GM18520 (cell line): ENCODE data around the gene GGPS1.
"Not testable (repeated sequence)": the region's sequence is repeated elsewhere in the genome, so short reads cannot be mapped to it uniquely, and the experiment has no call there.

ENCODE experiments used
- ATAC-seq: cut with Tn5 transposase; IDR thresholded peaks from one replicate; pipeline ENCODE4 v1.9.1; 2021; ENCODE audit not compliant: unreplicated experiment

Gene GGPS1

GRCh38 chr1:235328271-235329138, at the start of gene GGPS1:
TSS of gene GGPS1 (plus strand) at chr1:235328570. CDS start at chr1:235335265, 6,695 bp downstream.
- peak; percentile 73 for ATAC-seq

GRCh38 chr1:235278915-235279292, 49.5 kb upstream of the GGPS1 start:
- ATAC-seq = no peak

- ATAC-seq = no peak
These were observed 48.7 kb upstream of the GGPS1 start for GRCh38 chr1:235279694-235280093.

DNA sequence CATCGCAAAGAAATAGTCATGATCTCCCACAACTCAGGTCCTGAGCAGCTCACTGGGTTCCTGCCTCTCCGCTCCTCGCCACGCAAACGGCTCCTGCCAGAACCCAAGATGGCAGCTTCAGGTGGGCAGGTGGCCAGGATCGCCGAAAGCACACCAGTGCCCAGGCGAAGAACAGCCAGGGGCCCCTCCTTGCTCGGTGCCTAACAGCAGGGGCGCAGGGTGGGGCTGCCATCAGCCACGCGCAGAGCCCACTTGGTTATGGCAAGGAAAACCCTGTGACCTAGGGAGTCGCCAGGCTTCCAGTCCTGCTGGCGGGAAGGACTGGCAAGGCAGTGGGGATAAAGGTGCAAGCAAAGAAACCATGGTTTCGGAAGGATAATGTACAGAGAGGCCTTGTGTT, 47.9 kb upstream of the GGPS1 start:
- no peak for ATAC-seq

DNA sequence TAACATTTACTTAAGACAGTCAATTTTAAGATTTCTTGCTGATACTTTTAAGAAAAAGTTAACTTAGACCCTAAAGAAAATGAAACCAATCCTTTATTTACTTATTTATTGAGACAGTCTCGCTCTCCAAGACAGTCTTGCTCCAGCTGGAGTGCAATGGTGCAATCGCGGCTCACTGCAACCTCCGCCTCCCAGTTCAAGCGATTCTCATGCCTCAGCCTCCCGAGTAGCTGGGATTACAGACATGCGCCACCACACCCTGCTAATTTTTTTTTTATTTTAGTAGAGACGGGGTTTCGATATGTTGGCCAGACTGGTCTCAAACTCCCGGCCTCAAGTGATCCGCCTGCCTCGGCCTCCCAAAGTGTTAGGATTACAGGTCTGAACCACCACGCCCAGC, 44.7 kb upstream of the GGPS1 start:
- not testable (repeated sequence) for ATAC-seq

DNA sequence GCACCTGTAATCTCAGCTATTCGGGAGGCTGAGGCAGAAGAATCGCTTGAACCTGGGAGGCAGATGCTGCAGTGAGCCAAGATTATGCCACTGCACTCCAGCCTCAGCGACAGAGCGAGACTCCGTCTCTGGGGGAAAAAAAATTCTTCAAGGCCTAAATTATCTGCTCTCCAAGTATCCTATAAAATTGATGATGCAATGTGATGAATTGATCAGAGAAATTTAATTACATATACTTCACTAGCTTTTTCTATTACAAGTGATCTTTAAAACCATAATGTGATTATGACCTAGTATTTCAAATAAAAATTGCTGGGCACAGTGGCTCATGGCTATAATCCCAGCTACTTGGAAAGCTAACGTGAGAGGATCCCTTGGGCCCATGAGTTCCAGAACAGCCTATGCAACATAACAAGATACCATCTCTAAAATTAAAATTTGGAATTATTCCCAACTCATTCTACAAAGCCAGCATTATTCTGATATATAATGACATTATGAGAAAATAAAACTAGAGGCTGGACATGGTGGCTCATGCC, 44.1 kb upstream of the GGPS1 start:
- ATAC-seq = no peak

GRCh38 chr1:235286667-235287066, 41.7 kb upstream of the GGPS1 start:
- no peak for ATAC-seq

DNA sequence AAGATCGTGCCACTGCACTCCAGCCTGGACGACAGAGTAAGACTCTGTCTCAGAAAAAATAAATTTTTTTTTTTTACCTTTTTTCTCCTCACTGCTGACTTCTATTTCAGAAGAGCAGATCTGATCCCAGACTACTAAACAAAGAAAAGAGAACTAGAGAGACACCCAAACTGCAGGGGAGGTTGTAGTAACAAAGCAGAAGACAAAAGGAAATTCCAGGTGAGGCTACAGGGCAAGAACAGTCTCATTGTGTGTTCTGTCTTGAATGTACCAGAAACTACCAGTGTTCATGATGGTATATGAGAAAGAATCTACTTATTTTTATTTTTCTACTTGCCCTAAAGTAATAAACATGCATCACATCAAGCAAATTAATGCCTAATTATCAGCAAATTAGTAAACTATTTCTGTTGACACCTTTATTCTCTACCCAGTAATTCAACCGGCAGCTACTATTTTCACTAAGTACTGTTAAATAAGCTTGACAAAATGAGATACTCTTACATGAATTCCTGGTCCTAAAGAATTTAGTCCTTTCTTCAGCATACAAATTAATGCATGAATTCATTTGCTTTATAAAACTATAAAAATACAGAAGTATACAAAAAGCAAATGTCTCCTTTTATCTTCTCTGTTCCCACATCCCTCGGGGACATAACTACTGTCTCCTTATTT, 41.0 kb upstream of the GGPS1 start:
- no peak for ATAC-seq

- no peak for ATAC-seq
These were observed 38.3 kb upstream of the GGPS1 start for GRCh38 chr1:235289859-235290739.

DNA sequence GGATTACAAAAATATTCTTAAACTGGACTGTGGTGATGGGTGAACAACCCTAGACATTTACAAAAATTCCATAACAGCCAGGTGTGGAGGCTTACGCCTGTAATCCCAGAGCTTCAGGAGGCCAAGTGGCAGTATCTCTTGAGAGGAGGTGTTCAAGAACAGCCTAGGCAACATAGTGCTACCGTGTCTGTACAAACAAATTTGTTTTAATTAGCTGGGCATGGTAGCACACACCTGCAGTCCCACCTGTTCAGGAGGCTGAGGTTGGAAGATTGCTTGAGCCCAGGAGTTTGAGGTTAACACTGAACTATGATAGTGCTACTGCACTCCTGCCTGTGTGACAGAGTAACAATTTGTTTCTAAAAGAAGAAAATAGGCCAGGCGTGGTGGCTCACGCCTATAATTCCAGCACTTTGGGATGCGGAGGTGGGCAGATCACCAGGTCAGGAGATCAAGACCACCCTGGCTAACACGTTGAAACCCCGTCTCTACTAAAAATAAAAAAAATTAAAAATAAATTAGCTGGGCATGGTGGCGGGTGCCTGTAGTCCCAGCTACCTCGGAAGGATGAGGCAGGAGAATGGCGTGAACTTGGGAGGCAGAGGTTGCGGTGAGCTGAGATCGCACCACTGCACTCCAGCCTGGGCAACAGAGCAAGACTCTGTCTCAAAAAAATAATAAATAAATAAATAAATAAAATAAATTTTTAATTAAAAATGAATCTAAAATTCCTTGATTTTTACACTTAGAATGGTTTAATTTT, 37.4 kb upstream of the GGPS1 start:
- no peak for ATAC-seq

- ATAC-seq = no peak
These were observed 36.7 kb upstream of the GGPS1 start for GRCh38 chr1:235291599-235292091.

- no peak for ATAC-seq
These were observed 35.6 kb upstream of the GGPS1 start for GRCh38 chr1:235292790-235293189.

DNA sequence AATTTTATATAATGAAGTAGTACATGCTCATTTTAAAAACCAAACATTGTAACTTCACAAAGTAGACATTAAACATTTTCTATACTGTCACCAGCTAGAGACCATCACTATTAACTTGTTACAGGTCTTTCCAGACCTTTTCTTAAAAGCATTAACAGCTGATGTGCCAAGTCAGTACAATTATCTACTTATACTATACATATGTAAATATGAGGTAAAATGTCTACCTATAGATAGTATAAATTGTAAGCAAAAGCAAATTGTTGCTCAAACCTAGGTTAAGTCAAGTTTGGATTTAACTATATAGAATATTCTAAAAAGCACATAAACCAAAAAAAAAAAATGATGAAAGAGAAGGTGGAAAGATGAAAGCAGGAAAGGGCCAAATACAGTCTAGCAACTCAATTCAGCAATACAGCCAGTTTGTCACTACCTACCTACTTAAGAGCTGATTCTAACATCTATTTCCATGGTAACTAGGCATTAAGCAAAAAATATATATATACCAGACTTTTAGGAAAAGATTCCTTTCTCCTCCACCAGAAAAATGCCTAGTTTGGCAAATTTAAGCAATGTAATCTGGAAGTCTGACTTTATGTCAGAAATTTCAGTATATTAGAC, 34.9 kb upstream of the GGPS1 start:
- ATAC-seq = no peak

DNA sequence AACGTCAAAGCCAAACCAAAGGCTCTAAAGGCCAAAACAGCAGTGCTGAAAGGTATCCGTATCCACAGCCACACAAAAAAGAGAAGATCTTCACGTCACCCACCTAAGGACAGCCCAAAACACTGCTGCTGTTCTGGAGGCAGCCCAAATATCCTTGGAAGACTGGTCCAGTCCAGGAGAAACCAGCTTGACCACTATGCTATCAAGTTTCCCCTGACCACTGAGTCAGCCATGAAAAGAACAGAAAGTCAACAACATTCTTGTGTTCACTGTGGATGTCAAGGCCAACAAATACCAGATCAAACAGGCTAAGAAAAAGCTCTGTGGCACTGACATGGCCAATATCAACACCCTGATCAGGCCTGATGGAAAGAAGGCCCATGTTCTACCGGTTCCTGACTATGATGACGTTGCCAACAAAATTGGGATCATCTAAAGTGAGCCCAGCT, 32.4 kb upstream of the GGPS1 start:
- no peak for ATAC-seq

GRCh38 chr1:235296729-235297128, 31.6 kb upstream of the GGPS1 start:
- no peak for ATAC-seq

GRCh38 chr1:235297579-235297978, 30.8 kb upstream of the GGPS1 start:
- ATAC-seq = peak; percentile 85

DNA sequence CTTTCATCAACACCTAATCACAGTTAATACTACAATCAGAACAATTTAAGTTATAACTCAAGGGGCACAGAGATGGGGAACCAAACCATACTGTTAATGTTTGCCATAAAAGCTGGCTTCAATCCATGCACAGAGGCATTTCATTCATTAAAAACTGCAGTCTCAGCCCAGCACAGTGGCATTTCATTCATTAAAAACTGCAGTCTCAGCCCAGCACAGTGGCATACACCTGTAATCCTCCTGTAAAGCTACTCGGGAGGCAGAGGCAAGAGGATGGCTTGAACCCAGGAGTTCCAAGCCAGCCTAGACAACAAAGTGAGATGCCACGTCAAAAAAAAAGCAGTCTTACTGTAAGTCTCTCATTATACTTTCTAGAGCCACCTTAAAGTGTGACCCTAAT, 29.6 kb upstream of the GGPS1 start:
- ATAC-seq = no peak

- ATAC-seq = no peak
These were observed 29.1 kb upstream of the GGPS1 start for GRCh38 chr1:235299169-235299858.

GRCh38 chr1:235302143-235302542, 26.2 kb upstream of the GGPS1 start:
- no peak for ATAC-seq
